GM20000 (cell line): ENCODE measurements around the gene MRGPRG.

ENCODE experiments used
- DNase-seq: peaks from one replicate; pipeline ENCODE4 v3.0.0; 2012; ENCODE audit warnings: low spot score
- CTCF ChIP-seq: IDR thresholded peaks from 2 replicates; pipeline ENCODE4 v1.5.1; 2012; ENCODE audit warnings: mild to moderate bottlenecking, control low read depth; ENCODE audit errors: extremely low read depth, missing control alignments

The MRGPRG gene

GRCh38 chr11:3192511-3193372 lies 25.9 kb downstream of the MRGPRG start:
- DNase-seq, result no peak
- no peak for TF ChIP-seq CTCF

DNA sequence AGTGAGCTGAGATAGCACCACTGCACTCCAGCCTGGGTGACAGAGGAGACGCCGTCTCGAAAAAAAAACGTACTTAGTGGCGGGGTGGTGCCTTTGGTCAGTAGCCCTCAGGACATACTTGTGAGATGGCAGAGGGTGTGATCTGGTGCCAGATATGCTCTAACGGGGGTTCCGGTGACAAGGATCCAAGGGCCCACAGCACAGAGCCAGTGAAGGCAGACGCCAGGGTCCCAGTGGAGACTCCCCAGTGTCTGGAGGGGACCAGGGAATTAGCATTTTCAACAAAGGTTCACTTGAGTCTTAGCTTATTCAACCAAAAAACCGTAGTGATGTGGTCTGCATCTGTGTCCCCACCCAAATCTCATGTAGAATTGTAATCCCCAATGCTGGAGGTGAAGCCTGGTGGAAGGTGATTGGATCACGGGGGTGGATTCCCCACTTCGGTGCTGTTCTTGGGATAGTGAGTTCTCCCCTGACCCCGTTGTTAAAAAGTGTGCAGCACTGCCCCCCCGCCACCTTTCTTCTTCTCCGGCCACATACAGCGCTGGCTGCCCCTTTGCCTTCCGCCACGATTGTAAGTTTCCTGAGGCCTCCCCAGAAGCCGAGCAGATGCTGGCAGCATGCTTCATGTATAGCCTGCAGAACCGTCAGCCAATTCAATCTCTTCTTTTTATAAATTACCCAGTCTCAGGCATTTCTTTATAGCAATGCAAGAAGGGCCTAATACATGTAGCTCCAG lies 26.9 kb downstream of the MRGPRG start:
- DNase-seq, result no peak
- no peak for TF ChIP-seq CTCF

GRCh38 chr11:3190600-3190999 lies 28.0 kb downstream of the MRGPRG start:
- TF ChIP-seq CTCF, result no peak
- no peak for DNase-seq

DNA sequence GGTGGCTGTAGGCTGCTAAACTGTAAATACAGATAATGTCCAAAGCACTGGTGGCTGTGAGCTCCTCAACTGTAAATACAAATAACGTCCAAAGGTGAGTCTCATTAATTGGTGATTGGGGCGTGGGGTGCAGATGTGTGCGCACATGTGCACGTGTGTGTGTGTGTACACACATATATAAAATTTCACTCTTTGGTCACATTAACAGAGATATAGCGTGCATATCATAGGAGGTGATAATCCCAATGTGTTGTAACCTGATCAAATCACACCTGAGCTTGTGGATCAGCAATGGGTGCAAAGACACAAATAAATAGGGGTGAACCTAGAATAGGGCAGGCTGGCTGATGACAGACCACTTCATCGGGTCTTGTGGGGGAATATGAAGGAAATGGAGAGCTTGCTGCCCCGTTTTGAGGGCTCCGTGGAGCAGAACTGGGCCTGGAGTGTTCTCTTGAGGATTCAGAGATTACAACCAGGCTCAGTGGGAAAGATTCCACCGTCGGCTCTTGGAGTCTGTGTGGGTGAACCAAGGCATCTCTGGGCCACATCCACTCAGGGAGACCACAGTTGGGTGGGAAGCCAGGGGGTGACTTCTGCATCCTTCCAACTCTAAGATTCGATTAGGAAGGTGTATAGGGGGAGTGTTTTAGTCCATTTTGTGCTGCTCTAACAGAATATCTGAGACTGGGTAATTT lies 28.6 kb downstream of the MRGPRG start:
- no peak for DNase-seq
- no peak for TF ChIP-seq CTCF

- TF ChIP-seq CTCF, result no peak
- DNase-seq, result no peak
Measured at GRCh38 chr11:3189196-3189843, 29.3 kb downstream of the MRGPRG start.

- no peak for DNase-seq
- TF ChIP-seq CTCF, result no peak
Measured at GRCh38 chr11:3188496-3189195, 30.0 kb downstream of the MRGPRG start.
